ENCODE measurements around the gene FTO. TPM values are rescaled to one million over a fixed set of nuclear protein-coding genes. Genes with fewer than 3 reads are reported as not detected.

Gene FTO
- total and polyA plus RNA-seq, 2 of the 13 experiments (the other 11 are each of a cell fraction or from before 2014, with no cell fraction given): 41.6 to 55.8 TPM

DNA sequence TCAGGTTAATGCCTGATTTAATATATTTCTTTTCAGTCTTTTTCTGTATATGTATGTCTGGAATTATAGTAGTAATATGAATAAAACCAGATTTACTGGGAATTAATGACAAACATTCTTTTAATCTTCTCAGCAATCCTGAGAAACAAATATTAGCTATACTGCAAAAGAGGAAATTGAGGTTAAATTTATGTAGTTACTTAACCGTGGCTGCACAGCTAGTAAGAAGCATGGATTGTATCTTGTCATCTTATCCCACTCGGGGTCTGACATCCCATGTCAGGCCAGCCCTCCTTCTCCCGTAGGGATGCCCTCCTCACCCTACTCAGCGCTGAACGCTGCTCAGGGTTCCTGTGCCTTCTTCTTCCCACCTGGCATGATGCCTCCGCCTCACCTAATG, 143.0 kb downstream of the FTO start:
- Histone ChIP-seq H3K36me3 (replicated peaks in 1 of 2; ENCODE audit: control insufficient read depth in 1 of 2, insufficient read depth in 2 of 2, low read length in 2 of 2) (peaks cover 0 to 2% of the 10 kb centered on the region in 2 experiments; a peak in 1 of 5 replicates), H3K27ac (ENCODE audit: extremely low read length, insufficient read depth, low read length) (no peak overlapping the region), H3K79me2 (ENCODE audit: insufficient read depth, low read length) (no peaks in the 10 kb centered on the region), H4K20me1 (ENCODE audit: insufficient read depth, low read length) (no peaks in the 10 kb centered on the region), H3K27me3 (ENCODE audit: control insufficient read depth in 1 of 2, insufficient read depth in 2 of 2, low read length in 2 of 2) (no peaks in the 10 kb centered on the region), H3K4me2 (ENCODE audit: low read depth, low read length) (no peak overlapping the region), H3K4me1 (ENCODE audit: insufficient read depth, low read length) (peaks cover 36% of the 10 kb centered on the region), H3K4me3 (replicated peaks in 1 of 3; ENCODE audit: insufficient read depth in 1 of 3, low read depth in 2 of 3, low read length in 3 of 3) (no peak overlapping the region), H3K9me3 (ENCODE audit: low read length) (no peaks in the 10 kb centered on the region), H2AFZ (ENCODE audit: low read length) (no peak overlapping the region), H3K9ac (ENCODE audit: insufficient read depth, low read depth, low read length) (no peak overlapping the region)
- no TSS peak for BruUV-seq (replicated peaks)
- no peak for FAIRE-seq
- in situ Hi-C loops (cut with HindIII; ENCODE audit: extremely low pct_ligation_motif_present, low pct_unique_long_range_greater_than_20kb): no loop called here
- no peak for ATAC-seq
- CTCF ChIA-PET (ENCODE audit: low intra/inter-chr PET ratio, low total read pairs): no interaction called here
- intact Hi-C loops (cut with micrococcal nuclease; ENCODE audit: unreplicated experiment): no loop called here
- 96% methylated on average over 6 of the region's 6 CpGs for WGBS (ENCODE audit: low lambda C conversion rate)
- DNase-seq (ENCODE audit: low spot score): no peak
- POLR2A ChIA-PET: no interaction called here
- TF ChIP-seq TIGD3 (CRISPR knock-in tag; IDR thresholded peaks at IDR 0.05; ENCODE audit: borderline replicate concordance) (no peak), SMAD9 (CRISPR knock-in tag; IDR thresholded peaks at IDR 0.05) (no peak), LCORL (IDR thresholded peaks at IDR 0.05) (no peak), LCORL (CRISPR knock-in tag; IDR thresholded peaks at IDR 0.05) (no peak), ZNF883 (CRISPR knock-in tag; IDR thresholded peaks at IDR 0.05; ENCODE audit: not compliant biosample characterization) (no peak), ZFP36L1 (CRISPR knock-in tag; IDR thresholded peaks at IDR 0.05) (no peak), TARDBP (CRISPR knock-in tag; IDR thresholded peaks at IDR 0.05) (no peak), NFE2L2 (IDR thresholded peaks at IDR 0.05; ENCODE audit: low read length) (no peak), ARNT2 (CRISPR knock-in tag; IDR thresholded peaks at IDR 0.05; ENCODE audit: low read depth) (no peak)
- TF ChIP-seq, protein P1, sequence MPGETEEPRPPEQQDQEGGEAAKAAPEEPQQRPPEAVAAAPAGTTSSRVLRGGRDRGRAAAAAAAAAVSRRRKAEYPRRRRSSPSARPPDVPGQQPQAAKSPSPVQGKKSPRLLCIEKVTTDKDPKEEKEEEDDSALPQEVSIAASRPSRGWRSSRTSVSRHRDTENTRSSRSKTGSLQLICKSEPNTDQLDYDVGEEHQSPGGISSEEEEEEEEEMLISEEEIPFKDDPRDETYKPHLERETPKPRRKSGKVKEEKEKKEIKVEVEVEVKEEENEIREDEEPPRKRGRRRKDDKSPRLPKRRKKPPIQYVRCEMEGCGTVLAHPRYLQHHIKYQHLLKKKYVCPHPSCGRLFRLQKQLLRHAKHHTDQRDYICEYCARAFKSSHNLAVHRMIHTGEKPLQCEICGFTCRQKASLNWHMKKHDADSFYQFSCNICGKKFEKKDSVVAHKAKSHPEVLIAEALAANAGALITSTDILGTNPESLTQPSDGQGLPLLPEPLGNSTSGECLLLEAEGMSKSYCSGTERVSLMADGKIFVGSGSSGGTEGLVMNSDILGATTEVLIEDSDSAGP (CRISPR knock-in tag; IDR thresholded peaks at IDR 0.05; ENCODE audit: borderline replicate concordance): no peak
